ENCODE results near the gene TMEM125.

Gene TMEM125

GRCh38 chr1:43253876-43254275, 15.9 kb upstream of the TMEM125 start:
- no peaks in the 10 kb centered on the region for H3K9me3 ChIP-seq (ENCODE audit: control insufficient read depth, insufficient read depth, low read length)
- TF ChIP-seq, protein P1, sequence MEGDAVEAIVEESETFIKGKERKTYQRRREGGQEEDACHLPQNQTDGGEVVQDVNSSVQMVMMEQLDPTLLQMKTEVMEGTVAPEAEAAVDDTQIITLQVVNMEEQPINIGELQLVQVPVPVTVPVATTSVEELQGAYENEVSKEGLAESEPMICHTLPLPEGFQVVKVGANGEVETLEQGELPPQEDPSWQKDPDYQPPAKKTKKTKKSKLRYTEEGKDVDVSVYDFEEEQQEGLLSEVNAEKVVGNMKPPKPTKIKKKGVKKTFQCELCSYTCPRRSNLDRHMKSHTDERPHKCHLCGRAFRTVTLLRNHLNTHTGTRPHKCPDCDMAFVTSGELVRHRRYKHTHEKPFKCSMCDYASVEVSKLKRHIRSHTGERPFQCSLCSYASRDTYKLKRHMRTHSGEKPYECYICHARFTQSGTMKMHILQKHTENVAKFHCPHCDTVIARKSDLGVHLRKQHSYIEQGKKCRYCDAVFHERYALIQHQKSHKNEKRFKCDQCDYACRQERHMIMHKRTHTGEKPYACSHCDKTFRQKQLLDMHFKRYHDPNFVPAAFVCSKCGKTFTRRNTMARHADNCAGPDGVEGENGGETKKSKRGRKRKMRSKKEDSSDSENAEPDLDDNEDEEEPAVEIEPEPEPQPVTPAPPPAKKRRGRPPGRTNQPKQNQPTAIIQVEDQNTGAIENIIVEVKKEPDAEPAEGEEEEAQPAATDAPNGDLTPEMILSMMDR (IDR thresholded peaks at IDR 0.05; ENCODE audit: low read depth, low read length, poor library complexity, severe bottlenecking): no peak
- TF ChIP-seq EZH2phosphoT487 (IDR thresholded peaks at IDR 0.05; ENCODE audit: borderline replicate concordance, low read length): no peak
- H3K36me3 ChIP-seq (ENCODE audit: control insufficient read depth, low read length): no peaks in the 10 kb centered on the region
- H3F3A ChIP-seq (ENCODE audit: control insufficient read depth, insufficient read depth): no peaks in the 10 kb centered on the region
- H3K9me2 ChIP-seq (replicated peaks; ENCODE audit: control insufficient read depth, low read length): no peaks in the 10 kb centered on the region
- peaks cover 8% of the 10 kb centered on the region; the same call in 1 of the 2 replicates for H3K27me3 ChIP-seq (ENCODE audit: control insufficient read depth, low read length)
- no peaks in the 10 kb centered on the region for H4K20me1 ChIP-seq (ENCODE audit: control insufficient read depth, insufficient read depth, low read depth, low read length)
- no peak overlapping the region for H3K4me2 ChIP-seq (ENCODE audit: low read length)
- no peak overlapping the region for H3K27ac ChIP-seq (ENCODE audit: low read depth, low read length)
- no peaks in the 10 kb centered on the region for H3K4me1 ChIP-seq (ENCODE audit: control insufficient read depth, low read length)
- H3K79me2 ChIP-seq (ENCODE audit: control insufficient read depth, low read length): no peaks in the 10 kb centered on the region
- H3K4me3 ChIP-seq (ENCODE audit: low read length): no peak overlapping the region

DNA sequence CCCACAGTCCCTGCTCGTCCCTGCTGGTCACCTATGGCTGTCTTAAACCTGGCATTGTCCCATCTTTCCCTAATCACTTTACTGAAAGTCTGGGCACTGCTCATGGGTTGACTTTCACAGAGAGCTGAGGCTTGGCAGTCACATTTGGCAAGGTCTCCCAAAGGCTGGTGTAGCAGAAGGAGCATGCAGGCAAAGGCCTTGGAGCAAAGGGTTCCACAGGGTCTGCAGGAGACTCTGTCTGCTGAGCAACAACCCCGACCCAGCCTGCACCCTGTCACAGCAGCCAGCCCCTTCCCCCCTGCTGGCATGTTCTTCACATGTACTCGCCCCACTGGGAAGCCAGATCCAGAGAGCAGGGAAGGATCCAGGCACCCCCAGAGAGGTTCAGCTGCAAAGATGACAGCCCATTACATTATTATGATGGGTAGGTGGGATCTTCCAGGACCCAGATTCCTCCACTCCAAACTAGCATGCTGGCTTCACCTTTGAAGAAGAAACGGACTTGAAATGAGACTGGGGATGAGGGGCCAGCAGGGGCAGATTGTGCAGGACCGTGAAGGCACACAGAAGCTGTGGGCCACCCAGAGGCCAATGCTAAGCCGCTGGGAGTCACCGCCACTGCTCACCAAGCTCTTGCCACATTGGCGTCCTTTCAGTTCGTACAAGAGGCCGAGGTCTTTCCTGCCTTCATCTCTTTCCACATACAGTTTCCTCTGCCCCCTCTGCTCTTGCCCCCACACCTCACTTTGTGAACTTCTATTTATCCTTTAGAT, 14.2 kb upstream of the TMEM125 start:
- Histone ChIP-seq H3K9me3 (ENCODE audit: control insufficient read depth, insufficient read depth, low read length) (no peaks in the 10 kb centered on the region), H3F3A (ENCODE audit: control insufficient read depth, insufficient read depth) (no peaks in the 10 kb centered on the region), H3K27ac (ENCODE audit: low read depth, low read length) (no peak overlapping the region), H4K20me1 (ENCODE audit: control insufficient read depth, insufficient read depth, low read depth, low read length) (no peaks in the 10 kb centered on the region), H3K4me2 (ENCODE audit: low read length) (no peak overlapping the region), H3K4me1 (ENCODE audit: control insufficient read depth, low read length) (no peaks in the 10 kb centered on the region), H3K79me2 (ENCODE audit: control insufficient read depth, low read length) (no peaks in the 10 kb centered on the region), H3K27me3 (ENCODE audit: control insufficient read depth, low read length) (peaks cover 7% of the 10 kb centered on the region; the same call in 1 of the 2 replicates), H3K4me3 (ENCODE audit: low read length) (no peak overlapping the region), H3K36me3 (ENCODE audit: control insufficient read depth, low read length) (no peaks in the 10 kb centered on the region), H3K9me2 (replicated peaks; ENCODE audit: control insufficient read depth, low read length) (no peaks in the 10 kb centered on the region)
- TF ChIP-seq, protein P1 (IDR thresholded peaks at IDR 0.05; ENCODE audit: low read depth, low read length, poor library complexity, severe bottlenecking): no peak
- TF ChIP-seq EZH2phosphoT487 (IDR thresholded peaks at IDR 0.05; ENCODE audit: borderline replicate concordance, low read length): no peak

- Histone ChIP-seq H3K4me3 (ENCODE audit: low read length) (no peak overlapping the region), H3K27ac (ENCODE audit: low read depth, low read length) (no peak overlapping the region), H4K20me1 (ENCODE audit: control insufficient read depth, insufficient read depth, low read depth, low read length) (no peaks in the 10 kb centered on the region), H3K36me3 (ENCODE audit: control insufficient read depth, low read length) (no peaks in the 10 kb centered on the region), H3K4me2 (ENCODE audit: low read length) (no peak overlapping the region), H3K27me3 (ENCODE audit: control insufficient read depth, low read length) (peaks cover 5% of the 10 kb centered on the region; the same call in 1 of the 2 replicates), H3K79me2 (ENCODE audit: control insufficient read depth, low read length) (no peaks in the 10 kb centered on the region), H3F3A (ENCODE audit: control insufficient read depth, insufficient read depth) (no peaks in the 10 kb centered on the region), H3K9me2 (replicated peaks; ENCODE audit: control insufficient read depth, low read length) (no peaks in the 10 kb centered on the region), H3K9me3 (ENCODE audit: control insufficient read depth, insufficient read depth, low read length) (no peaks in the 10 kb centered on the region), H3K4me1 (ENCODE audit: control insufficient read depth, low read length) (no peaks in the 10 kb centered on the region)
- TF ChIP-seq, protein P1 (IDR thresholded peaks at IDR 0.05; ENCODE audit: low read depth, low read length, poor library complexity, severe bottlenecking): no peak
- TF ChIP-seq EZH2phosphoT487 (IDR thresholded peaks at IDR 0.05; ENCODE audit: borderline replicate concordance, low read length): no peak
Measured at GRCh38 chr1:43256675-43257570, 12.9 kb upstream of the TMEM125 start.
